GM18526 (cell line): ENCODE measurements around the gene CPEB4.
A peak's percentile ranks its signal among the peaks of the same experiment; 100 is the strongest.

Source experiments
- POLR2A ChIP-seq: IDR thresholded peaks from 3 replicates; pipeline ENCODE4 v1.6.1; 2011; ENCODE audit not compliant: insufficient read length; ENCODE audit errors: extremely low read depth

CPEB4 gene

GRCh38 chr5:173910215-173910614, 22.1 kb downstream of the CPEB4 start:
- no peak for TF ChIP-seq POLR2A

- no peak for TF ChIP-seq POLR2A
These were observed 23.5 kb downstream of the CPEB4 start for GRCh38 chr5:173911623-173912022.

GRCh38 chr5:173913686-173914321, 25.7 kb downstream of the CPEB4 start:
- TF ChIP-seq POLR2A = no peak

GRCh38 chr5:173915310-173916014, 27.3 kb downstream of the CPEB4 start:
- TF ChIP-seq POLR2A = no peak

- TF ChIP-seq POLR2A = no peak
These were observed 28.1 kb downstream of the CPEB4 start for GRCh38 chr5:173916233-173916632.

DNA sequence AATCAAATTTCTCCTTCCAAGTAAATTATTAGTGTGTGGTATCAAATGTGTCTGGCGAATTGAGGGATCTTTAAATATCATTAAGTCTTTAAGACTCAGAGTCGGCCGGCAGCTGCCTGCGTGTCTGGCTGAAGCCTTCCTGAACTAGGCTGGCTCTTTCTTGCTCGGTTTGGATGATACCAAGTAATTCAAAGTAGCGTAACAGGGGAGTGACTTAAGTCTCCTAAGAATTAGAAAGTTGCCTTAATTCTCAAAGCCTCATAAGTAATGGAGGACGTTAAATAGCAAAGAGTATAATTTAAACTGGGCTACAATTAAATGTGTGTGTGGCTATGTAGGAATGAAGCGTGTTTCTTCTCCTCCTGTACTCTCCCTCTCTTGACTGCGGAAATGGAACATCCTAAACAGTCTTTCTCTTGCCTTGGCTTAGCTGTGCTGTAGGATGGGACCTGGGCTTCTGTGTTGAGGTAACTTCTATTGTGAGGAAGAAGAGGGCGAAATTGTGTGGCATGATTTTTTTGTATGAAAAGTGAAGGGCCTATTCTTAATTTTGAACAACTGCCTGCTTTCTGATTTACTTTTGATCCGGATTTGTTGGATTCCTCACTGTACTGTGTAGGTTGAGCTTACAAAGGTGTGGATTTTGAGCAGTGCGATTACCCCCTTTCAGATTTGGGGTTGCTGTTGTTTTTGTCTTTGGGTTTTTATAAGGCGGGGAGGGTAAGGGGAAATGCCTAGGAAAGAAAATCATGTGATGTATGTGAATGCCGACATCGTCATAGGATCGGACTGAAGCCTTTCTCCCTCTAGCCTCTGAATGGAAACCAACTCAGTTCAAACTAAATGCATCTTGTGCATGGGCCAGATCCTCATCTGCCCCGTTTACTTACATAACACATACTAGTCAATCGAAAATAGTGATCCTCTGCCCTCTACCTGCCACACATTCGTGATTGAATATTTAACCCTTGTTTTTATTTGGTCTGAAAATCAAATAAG, 29.9 kb downstream of the CPEB4 start:
- TF ChIP-seq POLR2A = peak; percentile 64

DNA sequence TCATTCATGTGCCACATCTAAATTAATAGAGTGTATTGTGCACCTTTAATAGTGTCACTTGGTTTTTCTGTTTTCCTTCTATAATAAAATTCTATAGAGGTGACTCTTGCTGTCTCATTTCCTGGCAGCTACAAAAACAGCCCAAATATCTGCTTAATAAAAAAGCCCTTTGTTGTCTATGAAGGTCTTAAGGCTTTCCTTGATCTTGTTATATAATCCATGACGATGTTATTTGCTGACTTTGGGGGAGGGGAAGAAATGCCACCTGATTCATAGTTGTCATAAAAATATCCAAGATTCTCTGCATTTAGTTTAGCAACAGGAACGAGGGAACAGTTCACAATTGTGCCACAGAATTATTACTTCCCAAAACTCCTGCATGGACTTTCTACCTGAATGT, 31.3 kb downstream of the CPEB4 start:
- no peak for TF ChIP-seq POLR2A

DNA sequence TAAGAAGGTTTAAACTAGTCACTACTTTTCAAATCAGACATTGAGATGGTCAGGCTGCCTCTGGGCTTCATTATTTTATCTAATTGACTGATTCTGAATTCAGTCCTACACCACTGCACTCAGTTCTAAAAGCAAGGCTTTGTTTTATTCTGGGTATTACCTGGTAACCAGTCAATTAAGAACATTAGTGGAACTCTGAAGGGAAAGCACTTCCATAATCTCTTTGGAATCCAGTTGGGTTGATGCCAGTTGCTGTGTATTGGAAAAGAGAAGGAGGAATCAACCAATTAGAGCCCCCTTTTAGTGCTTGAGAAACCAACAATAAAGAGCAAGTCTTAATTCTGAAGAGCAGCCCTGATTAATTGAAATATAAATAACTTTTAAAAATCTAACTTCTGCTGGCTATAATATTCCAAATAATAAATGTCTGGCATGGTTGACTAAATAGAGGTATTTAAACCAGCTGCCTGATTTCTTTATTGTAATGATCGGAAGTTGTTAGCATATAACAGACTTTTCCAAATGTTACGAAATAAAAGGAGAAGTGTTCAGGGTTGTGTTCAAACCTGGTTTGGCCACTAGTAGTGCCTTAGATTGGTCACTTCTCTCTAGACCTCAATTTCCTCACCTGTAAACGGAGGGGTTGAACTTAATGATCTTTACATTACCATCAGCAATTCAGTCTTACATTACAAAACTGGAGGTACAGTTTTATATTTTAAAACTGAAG, 32.0 kb downstream of the CPEB4 start:
- TF ChIP-seq POLR2A = no peak

- no peak for TF ChIP-seq POLR2A
These were observed 32.9 kb downstream of the CPEB4 start for GRCh38 chr5:173920866-173921555.

DNA sequence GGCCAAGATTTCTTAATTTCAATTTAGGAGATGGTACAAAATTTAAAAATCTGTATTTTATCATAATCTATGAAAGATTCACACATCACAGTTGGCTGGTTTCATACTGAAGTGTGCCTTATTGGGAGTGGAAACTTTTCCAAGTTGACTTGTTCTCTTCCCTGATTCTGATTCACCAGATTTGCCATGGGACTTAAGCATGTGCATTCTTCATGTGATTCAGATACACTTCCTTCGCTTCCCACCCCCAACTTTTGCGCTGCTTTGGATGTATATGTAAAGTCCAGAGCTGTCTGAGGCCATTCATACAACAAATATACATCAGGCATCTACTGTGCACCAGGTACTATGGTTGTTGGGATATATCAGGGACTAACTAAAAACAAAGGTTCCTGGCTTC, 34.4 kb downstream of the CPEB4 start:
- no peak for TF ChIP-seq POLR2A

GRCh38 chr5:173923218-173924095, 35.3 kb downstream of the CPEB4 start:
- no peak for TF ChIP-seq POLR2A

DNA sequence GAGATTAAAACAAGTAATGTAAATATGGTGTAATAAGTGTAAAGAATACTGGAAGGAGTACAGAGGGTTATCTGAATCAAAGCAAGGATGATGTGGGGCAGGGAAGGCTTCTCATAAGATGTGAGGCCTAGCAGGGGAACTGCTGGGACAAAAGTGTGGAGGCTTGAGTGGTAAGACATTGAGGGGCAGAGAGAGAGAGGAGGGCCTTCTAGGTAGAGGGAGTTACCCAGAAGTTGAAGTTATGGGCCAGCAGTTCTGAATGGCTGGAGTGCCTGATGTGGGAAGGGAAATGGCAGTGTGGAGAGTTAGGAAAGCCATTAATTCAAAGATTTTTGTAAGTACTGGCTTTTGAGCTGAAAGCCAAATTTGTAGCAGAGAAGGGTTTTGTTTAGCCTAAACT, 36.8 kb downstream of the CPEB4 start:
- TF ChIP-seq POLR2A = no peak

- no peak for TF ChIP-seq POLR2A
These were observed 37.4 kb downstream of the CPEB4 start for GRCh38 chr5:173925449-173926071.
